ENCODE measurements around the gene STAT4. TPM values are rescaled to one million over a fixed set of nuclear protein-coding genes. Genes with fewer than 3 reads are reported as not detected.

The STAT4 gene, protein sequence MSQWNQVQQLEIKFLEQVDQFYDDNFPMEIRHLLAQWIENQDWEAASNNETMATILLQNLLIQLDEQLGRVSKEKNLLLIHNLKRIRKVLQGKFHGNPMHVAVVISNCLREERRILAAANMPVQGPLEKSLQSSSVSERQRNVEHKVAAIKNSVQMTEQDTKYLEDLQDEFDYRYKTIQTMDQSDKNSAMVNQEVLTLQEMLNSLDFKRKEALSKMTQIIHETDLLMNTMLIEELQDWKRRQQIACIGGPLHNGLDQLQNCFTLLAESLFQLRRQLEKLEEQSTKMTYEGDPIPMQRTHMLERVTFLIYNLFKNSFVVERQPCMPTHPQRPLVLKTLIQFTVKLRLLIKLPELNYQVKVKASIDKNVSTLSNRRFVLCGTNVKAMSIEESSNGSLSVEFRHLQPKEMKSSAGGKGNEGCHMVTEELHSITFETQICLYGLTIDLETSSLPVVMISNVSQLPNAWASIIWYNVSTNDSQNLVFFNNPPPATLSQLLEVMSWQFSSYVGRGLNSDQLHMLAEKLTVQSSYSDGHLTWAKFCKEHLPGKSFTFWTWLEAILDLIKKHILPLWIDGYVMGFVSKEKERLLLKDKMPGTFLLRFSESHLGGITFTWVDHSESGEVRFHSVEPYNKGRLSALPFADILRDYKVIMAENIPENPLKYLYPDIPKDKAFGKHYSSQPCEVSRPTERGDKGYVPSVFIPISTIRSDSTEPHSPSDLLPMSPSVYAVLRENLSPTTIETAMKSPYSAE
- 37.8 TPM for total RNA-seq
- long read RNA-seq, partial matches to known transcripts, result 3 of 8 reads
- long read RNA-seq, other reads (novel, unspliced or antisense), result 4 of 8 reads

DNA sequence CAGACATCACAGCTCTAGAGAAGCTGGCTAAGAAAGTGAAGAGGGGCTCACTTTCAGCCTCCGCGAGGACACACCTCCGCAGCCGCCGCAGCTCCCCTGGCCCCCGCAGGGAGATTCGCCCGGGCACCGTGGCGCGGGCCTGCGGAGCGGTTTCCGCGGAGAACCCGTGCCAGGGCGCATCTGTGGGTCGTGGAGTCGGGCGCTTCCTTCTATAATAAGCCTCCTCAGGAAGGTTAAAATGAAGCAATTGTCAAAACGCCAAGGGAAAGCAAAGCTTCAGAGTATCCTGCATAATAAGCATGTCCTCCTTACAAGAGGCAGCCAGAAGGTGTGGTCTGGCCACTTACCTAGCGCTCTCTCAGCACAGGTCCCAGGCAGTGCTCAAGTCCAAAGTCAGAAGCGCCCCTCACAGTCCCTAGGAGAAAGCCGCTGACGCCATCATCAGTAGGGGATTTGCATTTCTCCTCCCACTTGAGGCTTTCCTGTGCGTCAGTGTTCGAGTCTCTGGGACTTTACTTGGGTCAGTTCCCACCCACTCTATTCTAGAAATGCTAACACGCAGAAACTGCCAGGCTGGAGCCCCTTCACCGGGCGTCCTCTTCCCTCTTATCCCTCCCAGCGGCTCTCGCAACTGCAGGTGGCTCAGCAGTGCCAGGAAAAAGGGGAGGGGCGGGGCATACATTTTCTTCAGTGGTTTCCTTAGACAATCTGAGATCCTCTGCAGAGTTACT lies at the start of gene STAT4:
STAT4 (minus strand) TSS at position 395 of the 731 bp plus-strand sequence. CDS start 2,791 bp downstream, outside the sequence.
- peak; percentile 80 for DNase-seq (ENCODE audit: low spot score)
- intact Hi-C loops (cut with DNase I), result no loop called here

DNA sequence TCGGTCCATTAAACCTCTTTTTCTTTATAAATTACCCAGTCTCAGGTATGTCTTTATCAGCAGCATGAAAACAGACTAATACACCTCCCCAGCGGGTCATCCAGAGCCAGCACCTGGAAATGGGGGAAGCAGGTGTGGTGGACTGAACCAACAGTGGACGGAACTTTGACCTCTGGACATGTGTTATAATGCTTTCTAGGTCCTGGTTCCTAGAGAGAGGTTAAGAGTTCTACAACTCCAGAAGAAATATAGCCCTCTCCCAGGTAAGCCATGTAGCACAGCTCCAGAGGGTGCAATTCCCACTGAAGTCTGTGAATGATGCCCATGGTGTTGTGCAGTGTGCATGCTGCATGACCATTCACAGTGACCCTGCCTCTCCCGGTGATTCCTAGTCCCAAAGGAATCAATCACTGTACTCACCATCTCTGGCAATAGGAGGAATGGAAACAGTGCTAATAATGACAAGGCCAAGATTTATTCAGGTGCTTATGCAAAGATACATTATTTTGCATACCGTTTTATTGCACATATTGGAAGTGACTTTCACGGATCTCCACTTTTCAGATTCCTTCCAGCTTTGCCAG lies 49.2 kb upstream of the STAT4 start:
- intact Hi-C loops (cut with DNase I), result no loop called here
- DNase-seq (ENCODE audit: low spot score), result no peak

DNA sequence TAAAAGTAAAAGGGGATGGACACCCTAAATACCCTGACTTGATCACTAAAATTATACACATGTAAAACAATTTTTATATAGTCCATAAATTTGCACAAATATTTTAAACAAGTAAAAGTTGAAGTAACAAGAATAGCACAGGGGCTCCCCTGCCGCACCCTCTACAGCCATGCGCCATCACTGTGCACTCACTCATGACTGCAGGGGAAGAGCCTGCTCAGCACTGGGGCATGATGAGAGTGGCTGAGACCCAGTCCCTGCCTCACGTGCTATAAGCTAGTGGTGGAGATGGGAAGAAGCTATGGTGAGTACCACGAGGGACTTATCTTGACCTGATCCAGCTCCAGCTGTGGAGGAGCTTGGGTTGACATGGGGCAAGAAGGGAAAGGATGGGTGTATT lies 47.5 kb upstream of the STAT4 start:
- no peak for DNase-seq (ENCODE audit: low spot score)
- intact Hi-C loops (cut with DNase I), result no loop called here

DNA sequence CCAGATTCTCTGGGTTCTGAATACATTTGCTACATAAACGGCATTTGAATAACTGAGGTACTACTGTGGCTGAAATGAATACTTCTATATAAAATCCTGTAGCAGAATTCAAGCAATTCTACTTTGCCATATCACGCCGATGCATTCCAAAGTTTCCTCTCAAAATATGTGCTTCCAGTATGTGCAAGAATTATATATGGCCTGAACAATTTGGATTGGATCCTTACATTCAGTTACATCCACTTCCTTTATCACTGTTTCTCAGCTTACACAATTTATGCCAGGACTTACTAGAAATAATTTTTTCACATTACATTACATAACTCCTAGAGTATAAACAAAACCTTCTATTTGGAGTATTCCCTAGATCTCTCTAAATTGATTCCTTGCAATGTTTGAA lies 46.3 kb upstream of the STAT4 start:
- intact Hi-C loops (cut with DNase I), result no loop called here
- no peak for DNase-seq (ENCODE audit: low spot score)

DNA sequence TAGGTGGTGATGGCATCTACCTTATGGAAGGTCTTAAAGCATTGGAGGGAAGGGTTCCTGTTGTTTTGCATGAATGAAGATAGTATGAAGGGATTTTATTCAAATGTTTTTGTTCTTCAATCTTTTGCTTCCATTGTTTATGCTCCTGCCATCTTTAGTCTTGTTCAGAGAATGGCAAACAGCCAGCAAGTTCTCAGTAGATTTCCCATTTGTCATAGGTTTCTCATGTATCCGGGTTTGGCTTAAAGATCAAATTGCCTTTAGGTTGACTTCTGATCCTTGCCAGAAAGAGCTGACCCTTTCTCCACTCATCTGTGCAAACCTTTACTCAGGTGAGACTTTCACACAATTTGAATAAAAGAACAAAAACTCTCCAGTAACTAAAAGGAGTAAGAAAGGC lies 44.2 kb upstream of the STAT4 start:
- intact Hi-C loops (cut with DNase I), result no loop called here
- DNase-seq (ENCODE audit: low spot score), result no peak

DNA sequence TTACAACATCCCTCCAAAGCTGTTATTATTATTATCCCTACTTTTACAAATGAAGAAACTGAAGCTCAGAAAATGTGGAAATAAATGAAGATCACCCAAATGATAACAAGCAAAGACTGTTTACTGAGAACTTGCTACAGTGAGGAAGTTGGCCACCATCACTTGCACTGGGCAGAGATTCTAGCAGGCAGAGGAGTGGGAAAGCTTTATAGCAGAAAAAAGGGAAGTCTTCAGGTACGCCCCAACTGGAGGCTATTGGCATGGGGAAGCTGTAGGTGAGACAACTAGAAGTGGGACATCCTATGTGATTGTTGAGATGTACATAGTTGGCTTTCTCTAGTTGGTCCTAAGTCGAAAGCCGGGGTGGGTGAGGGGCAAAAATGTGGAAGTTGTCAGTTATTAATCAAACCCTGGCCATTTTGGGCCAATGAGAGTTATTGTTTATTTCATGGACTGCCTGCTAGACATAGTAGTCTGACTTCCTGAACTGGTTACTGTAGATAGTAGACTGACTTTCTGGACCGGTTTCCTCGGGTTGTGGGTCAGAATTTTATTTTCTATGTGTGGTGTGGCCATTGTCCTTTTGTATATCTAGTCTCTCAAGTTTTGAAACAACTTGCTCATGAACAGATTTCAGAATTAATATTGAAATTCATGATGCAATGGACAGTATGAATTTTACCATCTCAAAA lies 40.2 kb upstream of the STAT4 start:
- DNase-seq (ENCODE audit: low spot score), result no peak
- intact Hi-C loops (cut with DNase I), result no loop called here

DNA sequence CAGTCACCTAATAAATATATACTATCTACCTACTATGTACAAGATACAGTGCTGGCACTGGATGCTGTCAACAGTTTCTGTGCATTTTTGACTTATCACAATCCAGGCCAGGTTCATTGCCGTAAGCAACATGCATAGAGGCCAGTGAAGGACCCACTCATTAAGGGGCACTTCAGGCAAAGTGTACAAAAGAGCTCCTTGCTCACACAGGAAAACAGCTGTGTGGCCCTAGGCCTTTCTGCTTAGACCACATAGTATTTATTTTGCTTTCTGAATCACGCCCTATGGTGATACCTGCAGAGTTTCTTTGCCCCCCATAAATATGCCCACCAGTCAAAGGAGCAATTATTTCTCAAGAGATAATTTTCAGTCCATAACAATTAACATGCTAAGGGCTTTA lies 39.6 kb upstream of the STAT4 start:
- intact Hi-C loops (cut with DNase I), result no loop called here
- DNase-seq (ENCODE audit: low spot score), result no peak

DNA sequence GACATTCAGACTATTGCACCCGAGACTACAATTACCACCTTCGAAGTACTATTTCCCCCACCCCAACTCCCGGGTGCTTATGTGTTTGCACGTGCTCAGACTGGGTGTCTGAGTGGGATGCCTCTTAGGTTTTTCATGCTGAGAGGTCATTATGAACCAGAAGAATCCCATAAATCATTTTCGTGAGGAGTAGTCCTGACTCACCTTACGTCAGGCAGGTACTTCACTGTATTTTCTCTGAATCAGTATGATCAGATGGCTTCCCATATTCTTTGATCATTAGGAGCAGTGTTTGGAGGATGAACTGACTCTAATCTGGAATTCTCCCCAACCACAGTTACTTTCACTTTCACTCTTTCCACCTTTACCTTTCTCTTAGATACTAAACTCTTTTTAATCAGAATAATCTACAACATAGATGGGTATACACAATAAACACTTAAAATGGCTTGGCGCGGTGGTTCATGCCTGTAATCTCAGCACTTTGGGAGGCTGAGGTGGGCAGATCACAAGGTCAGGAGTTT lies 38.4 kb upstream of the STAT4 start:
- DNase-seq (ENCODE audit: low spot score), result no peak
- intact Hi-C loops (cut with DNase I), result no loop called here

DNA sequence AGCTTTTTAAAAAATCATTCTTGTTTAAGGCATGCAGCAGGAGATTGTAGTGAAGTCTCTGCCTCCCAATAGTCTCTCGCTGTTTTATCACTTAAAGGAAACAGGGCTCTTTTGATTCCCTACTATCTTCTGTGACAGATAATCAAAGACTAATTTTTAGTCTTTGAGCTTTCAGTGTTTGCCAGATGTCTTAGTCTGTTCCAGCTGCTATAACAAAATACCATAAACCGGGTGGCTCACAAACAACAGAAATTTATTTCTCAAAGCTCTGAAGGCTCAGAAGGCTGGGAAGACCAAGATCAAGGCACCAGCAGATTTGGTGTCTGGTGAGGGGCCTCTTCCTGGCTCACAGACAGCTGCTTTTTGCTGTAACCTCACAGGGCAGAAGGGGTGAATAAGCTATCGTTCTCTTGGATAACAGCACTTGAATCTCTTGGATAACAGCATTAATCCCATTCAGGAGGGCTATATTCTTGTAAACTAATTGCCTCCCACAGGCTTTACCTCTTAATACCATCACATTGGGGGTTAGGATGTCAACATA lies 37.8 kb upstream of the STAT4 start:
- no peak for DNase-seq (ENCODE audit: low spot score)
- intact Hi-C loops (cut with DNase I), result no loop called here

DNA sequence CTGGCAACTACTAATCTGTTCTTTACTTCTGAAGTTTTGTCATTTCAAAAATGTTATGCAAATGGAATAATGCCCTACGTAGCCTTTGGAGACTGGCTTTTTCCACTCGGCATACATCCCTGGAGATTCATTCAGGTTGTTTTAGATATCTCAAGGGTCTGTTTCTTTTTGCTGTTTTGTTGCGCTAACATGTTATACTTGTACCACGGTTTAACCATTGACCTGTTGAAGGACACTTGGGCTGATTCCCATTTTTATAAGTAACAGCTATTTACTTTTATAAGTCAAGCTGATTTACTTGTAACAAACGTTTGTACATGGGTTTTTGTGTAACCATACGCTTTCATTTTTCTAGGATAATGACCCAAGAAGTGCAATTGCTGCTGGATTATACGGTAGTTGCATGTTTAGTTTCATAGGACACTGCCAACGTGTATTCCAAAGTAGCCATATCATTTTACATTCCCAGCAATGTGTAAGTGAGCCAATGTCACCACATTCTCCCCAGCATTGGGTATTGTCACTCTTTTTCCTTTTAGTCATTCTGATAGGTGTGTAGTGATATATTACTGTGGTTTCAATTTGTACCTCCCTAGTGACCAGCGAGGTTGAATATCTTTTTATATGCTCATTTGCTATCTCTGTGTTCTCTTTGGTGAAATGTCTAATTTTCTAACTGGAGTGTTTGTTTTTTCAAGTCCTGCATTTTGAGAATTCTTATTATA lies 36.5 kb upstream of the STAT4 start:
- intact Hi-C loops (cut with DNase I), result no loop called here

DNA sequence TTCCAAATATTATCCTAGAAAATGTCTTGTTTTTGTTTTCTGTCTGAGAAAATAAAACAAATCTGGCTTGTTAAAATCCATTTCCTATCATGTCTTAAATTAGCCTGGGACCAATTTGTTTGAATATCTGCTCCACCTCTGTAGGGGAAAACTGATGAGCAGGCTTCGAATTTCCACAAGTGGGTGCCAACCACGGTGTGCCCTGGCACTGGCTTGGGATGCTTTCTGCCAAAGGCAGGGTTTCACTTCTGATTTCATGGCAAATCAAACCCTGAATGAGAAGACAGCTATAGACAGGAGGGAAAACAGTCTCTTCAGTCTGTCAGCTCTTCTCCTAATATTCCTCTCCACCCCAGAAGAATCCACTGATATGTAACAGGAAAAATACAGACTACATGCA lies 33.7 kb upstream of the STAT4 start:
- intact Hi-C loops (cut with DNase I), result no loop called here
- DNase-seq (ENCODE audit: low spot score), result no peak

More for the DNA sequence above, 36.5 kb upstream of the STAT4 start:
- no peak for DNase-seq (ENCODE audit: low spot score)

DNA sequence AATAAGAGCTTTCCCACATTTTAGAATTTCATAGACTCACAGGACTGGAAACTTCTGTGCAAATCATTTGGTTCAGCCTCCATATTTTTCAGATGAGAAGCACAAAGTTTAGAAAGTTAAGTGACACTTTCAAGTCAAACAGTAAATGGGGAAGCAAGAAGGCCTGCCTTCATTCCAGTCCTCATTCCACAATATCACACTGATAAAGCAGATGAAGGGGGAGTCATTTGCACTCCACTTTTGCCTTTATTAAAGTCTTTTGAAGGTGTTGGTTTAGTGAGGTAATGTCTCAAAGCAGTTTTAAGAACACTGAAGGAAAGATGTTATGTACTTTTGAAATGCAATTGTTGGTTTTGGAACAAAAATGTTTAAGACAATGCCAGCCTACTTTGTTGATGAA lies 32.7 kb upstream of the STAT4 start:
- intact Hi-C loops (cut with DNase I), result no loop called here
- DNase-seq (ENCODE audit: low spot score), result no peak

DNA sequence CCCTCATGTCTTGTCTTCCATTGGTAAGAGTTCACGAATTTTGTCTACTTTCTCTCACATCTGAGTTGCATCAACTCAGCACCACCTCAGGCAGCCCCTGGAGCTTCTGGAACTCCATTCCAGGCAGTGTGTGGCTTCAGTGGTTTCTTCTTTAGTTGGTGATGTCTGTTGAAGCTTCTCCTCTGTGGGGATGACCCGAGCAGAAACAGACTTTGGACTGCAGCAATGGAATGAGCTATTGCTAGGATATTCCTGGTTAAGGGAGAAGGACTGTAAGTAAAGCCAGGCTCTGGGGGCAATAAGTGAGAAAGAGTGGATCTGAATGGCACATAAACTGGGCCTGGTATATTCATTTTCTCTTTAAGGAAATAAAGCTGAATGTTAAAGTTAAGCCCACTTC lies 32.3 kb upstream of the STAT4 start:
- intact Hi-C loops (cut with DNase I), result no loop called here
- DNase-seq (ENCODE audit: low spot score), result no peak

DNA sequence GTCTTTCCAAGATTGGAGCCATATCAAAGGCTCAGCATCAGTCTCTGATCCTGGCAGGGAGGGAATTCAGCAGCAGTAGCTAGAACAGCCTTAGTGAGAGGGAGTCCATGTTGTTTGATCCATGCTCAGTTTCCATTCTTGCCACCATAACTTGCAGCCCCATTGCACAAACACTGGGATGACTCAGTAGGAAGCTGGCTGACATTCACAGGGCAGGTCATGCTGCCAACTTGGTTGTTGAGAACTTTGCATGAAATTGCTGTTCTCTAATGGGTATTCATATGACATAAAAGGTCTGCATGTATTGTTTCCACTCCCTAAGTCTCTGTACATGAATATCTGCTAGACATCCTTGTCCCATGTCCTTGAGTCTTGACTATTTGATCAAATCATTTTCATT lies 29.9 kb upstream of the STAT4 start:
- intact Hi-C loops (cut with DNase I), result no loop called here
- DNase-seq (ENCODE audit: low spot score), result no peak

DNA sequence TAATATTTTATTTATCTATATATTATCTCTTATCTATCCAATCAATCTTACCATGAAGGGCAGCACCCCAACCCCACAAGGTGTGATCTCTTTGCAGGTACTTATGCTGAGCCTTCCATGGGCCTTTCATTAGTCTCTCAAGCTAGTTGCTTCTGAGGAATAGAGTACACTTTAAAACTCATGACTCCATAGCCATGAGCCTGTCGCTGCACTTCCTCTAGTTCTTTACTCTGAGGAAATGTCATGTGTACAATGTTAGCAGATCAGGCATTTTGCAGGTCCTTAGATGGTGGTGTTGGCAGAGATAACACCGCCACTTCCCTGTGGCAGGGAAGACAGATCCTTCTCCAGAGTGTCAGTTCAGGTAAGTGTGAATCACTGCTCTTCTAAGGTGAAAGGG lies 29.5 kb upstream of the STAT4 start:
- intact Hi-C loops (cut with DNase I), result no loop called here

DNA sequence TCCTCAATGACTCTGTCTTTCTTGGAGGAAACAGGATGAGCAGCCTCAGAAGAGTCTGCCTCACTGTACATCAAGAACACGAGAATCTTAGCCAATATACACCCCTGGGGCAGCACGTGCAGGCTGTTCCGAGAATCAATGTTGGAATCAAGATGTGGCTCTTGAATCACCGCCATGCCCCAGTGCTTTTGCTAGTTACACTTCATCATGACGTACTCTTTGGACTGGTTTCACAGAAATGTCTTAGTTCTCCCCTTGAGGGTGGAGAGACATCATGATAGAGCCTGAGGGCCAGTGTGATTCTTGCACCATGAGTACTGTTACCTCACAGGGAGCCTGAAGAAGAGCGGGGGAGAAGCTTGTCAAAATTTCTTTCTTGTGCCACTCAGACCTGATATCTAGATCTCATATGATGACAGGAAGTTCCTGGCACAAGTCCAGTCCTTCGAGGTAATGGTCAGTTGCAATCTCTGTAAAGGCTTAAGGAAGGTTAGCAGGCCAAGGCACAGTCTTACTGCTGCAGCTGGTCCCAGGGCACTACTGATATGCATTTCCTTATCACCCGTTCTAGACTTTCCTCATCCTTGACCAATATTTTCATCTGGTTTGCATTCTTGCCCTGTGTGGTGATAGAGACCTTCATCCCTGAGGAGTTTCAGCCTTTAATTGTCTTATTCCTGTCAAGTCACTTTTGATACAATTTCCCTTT lies 28.2 kb upstream of the STAT4 start:
- intact Hi-C loops (cut with DNase I), result no loop called here
- no peak for DNase-seq (ENCODE audit: low spot score)

More for the DNA sequence above, 29.5 kb upstream of the STAT4 start:
- no peak for DNase-seq (ENCODE audit: low spot score)
